HG02870 (cell line): ENCODE results near the gene KIAA0825.
A peak's percentile ranks its signal among the peaks of the same experiment; 100 is the strongest.

Experiments used
- ATAC-seq: cut with Tn5 transposase; IDR thresholded peaks from one replicate; pipeline ENCODE4 v1.9.1; 2021; ENCODE audit warnings: mild to moderate bottlenecking, moderate library complexity; ENCODE audit not compliant: unreplicated experiment

KIAA0825 gene

DNA sequence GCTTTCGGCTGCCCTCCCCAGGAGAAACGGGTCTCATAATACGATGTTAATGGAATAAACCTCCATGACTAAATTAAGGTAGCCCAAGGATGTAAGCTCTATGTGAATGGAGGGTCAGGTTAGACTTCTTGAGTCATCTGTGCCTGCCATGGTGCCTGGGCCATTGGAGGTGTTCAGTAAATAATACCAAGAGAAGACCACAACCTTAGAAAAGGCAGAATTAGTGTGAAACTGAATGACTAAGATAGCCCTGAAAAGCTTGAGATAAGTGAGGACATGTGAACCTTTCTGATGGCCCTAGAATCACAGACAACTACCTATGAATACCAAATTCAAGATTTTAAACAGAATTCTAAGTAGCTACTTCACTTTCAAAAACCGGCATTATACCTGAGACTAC, 160.6 kb downstream of the KIAA0825 start:
- ATAC-seq = no peak

DNA sequence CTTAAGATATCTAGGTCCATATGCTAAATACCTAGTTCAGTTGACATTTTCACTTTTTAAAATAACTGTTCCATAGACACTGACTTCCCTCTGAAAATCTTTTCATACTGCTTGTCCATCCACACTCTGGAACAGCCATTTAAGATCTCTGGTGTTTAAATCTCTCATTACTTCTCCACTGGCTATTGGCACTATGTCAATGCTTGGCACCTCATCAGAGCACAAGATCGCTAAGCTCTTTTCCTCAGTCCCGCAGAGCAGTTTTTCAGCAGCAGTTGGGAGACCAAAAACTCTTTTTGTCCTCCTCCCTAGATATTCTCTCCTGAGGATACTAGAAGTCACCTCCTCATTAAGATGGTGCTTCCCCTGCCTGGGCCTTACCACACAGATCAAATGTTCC, 172.7 kb downstream of the KIAA0825 start:
- no peak for ATAC-seq

DNA sequence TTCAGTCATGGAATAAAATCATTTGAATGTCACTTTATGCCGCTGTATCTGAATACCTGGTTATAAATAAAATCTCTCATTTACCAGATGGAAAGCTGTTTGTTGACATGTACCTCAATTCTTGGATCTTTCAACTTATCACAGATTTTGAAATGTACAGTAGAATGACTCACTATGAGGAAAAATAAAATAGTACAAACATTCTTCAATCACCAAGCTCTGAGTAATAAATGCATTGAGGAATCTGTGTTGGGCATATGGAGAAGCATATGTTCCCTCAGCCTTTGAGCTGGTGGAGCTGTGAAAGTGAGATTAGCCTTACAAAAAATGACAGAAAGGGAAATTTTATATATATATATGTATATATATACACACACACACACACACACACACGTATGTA, 175.4 kb downstream of the KIAA0825 start:
- no peak for ATAC-seq

GRCh38 chr5:94442076-94442475, 176.3 kb downstream of the KIAA0825 start:
- no peak for ATAC-seq

DNA sequence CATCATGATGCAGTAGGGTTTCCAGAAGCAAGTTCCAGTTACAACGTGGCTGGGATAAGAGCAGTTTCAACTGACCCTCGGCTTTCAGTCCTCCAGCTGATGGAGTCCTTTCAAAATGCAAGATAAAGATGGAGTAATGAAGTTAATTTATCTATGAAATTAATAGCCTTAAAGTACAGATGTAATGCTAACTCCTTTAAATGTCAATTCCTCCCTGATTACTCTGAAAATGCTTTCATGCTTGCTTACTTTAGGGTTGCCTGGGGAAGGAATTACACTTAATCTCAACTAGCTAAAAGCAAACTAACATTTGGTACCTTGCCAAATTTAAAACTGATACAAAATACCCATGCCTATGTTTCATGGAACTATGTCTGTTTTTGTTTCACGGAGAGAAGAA, 178.4 kb downstream of the KIAA0825 start:
- no peak for ATAC-seq

- no peak for ATAC-seq
These were observed 184.8 kb downstream of the KIAA0825 start for GRCh38 chr5:94433397-94434163.

DNA sequence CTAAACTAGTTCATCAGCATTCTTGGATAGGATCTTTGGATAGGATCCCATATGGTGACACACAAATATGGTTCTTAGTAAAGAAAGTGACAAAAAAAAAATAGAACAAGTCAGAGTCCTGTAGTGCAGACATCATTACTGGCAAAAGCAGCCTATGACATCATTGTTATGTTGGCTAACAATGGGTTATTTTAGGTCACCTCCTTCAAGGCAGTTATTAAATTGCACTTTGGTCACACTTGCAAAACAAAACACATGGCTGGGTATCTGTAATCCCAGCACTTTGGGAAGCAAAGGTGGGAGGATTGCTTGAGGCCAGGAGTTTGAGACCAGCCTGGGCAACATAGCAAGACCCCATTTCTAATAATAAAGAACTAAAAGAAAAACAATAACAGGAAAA, 185.9 kb downstream of the KIAA0825 start:
- ATAC-seq = no peak

DNA sequence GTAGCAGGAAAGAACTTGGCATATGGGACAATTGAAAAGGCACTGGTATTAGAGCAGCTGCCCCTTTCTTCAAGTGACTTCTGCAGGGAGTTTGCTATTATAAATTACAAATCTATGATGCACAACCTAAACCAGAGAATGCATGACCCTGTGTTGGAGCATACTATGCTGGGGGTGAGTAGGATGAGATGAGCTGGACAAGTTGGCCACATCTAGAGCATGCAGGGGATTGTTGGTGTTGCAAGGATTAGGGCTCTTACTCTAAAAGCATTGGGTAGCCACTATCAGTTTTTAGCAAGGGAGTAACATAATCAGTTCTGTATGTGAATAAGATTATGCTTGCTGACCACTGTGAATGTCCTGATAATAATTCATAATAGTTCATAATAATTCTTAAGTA, 186.7 kb downstream of the KIAA0825 start:
- ATAC-seq = no peak

- ATAC-seq = no peak
These were observed 188.8 kb downstream of the KIAA0825 start for GRCh38 chr5:94429566-94429965.

DNA sequence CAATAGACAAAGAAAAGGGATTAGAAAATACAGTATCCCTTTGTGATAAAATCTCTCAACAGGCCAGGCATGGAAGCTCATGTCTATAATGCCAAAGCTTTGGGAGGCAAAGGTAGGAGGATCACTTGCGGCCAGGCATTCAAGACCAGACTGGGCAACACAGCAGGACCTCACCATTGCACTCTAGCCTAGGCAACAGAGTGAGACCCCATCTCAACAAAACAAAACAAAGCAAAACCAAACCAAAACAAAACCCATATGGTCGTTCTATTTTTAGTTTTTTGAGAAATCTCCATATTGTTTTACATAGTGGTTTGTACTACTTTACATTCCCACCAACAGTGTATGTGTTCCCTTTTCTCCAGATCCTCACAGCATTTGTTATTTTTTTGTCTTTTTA, 193.0 kb downstream of the KIAA0825 start:
- no peak for ATAC-seq

DNA sequence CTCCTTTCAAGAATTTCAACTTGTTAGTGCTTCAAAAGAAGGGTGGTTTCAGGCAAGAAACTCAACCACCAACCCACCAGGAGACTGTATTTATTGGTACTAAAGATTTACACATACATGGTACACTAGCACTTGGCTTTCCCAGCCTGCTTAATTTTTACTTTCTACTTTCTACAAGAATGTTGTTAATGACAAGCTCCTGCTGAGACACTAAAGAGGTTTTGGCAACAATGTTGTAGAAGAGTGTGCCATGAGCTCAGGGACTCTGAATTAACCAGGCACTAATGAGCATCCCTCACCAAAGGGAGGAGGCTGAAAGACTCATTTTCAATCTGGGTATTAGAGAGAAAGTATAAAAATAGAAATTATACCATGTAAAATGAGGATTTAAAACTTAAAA, 195.0 kb downstream of the KIAA0825 start:
- no peak for ATAC-seq

- ATAC-seq = no peak
These were observed 195.6 kb downstream of the KIAA0825 start for GRCh38 chr5:94422812-94423211.

DNA sequence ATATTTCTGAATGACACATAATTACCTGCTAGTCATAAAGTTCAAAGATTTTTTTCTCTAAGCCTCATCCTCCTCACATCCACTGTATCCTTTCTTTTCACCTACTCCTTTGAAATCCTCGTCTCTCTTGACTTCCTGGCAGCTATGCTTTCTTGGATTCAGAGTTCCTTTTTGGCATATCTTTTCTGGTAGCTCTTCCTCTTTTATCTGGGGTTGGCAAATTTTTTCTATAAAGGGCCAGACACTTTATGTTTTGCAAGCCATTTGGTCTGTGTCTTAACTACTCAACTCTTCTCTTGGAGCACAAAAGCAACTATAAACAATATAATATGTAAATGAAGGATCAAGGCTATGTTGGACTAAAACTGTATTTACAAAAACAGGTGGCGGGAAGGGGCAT, 197.5 kb downstream of the KIAA0825 start:
- ATAC-seq = no peak

DNA sequence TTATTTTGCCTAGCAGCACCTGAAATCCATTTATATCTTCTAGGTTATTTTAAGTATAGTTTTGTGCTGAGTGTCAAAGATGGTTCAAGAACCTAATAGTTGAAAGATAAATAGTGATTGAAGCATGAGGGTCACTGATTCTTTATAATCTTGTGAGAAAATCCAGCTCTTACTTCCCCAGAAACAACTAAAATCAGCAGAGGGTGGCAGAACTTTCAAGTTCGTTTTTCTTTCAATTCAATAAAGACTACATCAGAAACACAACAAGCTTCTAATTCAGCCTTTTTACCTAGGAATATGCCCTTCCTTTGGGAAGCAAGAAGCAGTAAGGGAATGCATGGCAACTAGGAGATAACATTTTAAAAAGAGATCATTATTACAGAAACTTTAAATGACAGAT, 202.6 kb downstream of the KIAA0825 start:
- no peak for ATAC-seq

DNA sequence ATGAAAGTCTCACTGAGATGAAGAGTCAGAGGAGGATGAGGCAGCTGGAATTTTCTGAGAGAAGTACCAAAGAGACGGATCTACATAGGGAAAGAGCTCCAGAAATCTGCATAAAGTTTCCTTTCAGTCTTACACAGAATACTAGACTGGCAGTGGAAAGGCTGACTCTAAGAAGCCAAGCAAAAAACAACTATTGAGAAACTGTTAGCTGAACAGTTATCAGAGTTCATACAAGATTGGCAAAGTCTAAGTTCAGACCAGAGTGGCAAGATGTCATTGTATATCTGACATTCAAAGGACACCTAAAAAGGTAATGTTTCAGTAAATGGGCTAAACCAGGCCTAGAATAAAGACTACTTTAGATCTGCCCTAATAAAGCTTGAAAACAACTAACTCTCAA, 209.0 kb downstream of the KIAA0825 start:
- ATAC-seq = no peak

- no peak for ATAC-seq
These were observed 211.4 kb downstream of the KIAA0825 start for GRCh38 chr5:94407023-94407422.

- no peak for ATAC-seq
These were observed 214.9 kb downstream of the KIAA0825 start for GRCh38 chr5:94403483-94403882.

DNA sequence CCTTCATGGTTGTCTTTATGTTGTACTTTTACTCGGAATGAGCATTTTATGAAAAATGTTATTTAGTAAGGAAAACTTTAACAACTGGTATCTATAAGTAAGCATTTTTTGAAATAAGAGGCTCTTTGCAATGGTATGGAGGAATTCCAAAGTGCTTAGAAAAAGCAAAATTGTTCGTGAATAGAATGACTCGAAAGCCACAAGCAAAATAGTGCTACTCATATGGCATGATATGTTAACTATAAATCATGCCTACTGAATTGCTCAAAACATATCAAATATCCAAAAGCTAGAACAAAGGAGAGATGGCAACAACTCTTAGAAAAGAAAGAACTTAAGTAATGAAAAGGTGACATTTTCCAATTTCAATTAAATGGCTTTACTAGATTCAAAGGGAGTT, 216.3 kb downstream of the KIAA0825 start:
- ATAC-seq = no peak

DNA sequence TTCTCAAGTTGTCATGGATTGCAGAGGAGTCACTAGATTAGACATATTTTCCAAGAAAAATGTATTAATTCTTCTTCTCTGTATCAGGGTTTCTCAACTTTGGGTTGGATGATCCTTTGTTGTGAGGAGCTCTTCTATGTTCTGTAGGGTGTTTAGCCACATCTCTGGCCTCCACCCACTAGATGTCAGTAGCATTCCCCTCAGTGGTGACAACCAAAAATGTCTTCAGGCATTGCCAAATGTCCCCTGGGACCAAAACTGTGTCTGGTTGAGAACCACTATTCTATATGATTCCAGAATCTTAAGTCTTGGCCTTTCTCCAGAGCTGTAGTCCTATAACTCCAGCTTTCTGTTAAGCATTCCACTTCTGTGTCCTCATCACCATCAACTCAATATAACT, 220.9 kb downstream of the KIAA0825 start:
- ATAC-seq = no peak

DNA sequence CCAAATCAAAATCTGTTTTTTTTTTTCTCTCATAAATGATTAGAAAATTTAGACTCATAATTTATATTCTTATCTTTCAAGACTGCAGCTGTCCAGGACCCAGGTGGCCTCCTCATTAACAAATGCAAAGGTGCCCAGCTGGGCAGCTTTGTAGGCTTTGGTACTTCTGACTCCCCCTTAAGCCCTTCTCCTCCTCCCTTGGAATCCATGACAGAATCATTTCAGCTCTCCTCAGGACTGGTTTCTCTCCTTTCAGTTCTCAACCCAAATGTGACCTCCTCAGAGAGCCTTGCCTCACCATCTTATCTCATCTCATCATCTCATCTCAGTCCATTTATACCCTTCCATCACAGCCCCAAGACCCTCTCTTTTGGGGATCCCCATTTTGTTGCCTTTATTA, 221.7 kb downstream of the KIAA0825 start:
- ATAC-seq = no peak

DNA sequence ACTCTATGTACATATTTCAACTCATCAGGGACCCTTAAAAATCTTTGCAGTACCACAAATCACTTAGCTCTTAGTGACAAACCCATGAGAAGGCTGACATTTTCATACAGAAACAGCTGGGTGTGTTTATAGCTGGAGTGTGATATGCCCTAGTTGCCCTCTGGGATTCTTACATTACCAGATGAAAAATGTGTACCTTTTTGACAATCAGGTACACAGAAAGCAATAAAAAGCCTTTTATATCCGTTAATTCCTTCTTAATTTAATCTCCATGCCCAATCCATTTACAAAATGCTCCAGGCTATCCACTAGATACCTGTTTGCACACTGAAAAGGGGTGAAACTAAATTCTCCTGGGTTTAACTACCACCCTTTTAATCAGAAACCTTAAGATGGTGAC, 222.9 kb downstream of the KIAA0825 start:
- no peak for ATAC-seq

GRCh38 chr5:94391996-94392395, 226.4 kb downstream of the KIAA0825 start:
- ATAC-seq = no peak

DNA sequence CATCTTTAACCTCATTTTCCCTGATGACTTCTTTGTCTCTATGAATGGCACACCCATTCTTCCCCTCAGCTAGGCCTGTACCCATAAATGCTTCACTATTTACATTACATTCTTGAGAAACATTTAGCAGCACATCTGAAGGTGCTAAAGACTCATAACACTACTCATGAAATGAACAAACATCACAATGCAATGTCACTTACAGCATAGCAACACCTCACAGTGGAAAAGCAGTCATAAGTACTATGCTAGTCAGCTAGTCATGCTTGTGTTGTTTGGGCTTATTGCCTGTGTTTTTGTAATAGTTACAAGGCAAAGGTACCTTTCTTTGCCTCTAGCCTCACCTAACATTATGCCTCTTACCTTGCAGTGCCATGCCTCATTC, 228.9 kb downstream of the KIAA0825 start:
- ATAC-seq = peak; percentile 84
